Measurements from ENCODE around the gene DEGS2.
"Not testable (repeated sequence)": the region's sequence is repeated elsewhere in the genome, so short reads cannot be mapped to it uniquely, and the experiment has no call there.

Gene DEGS2

GRCh38 chr14:100170880-100171279 lies 11.4 kb upstream of the DEGS2 start:
- Mint-ChIP-seq H3K27ac (ENCODE audit: low read depth) (no peak overlapping the region), H3K27me3 (peaks cover 26% of the 10 kb centered on the region), H3K36me3 (ENCODE audit: insufficient read depth) (peaks cover 4% of the 10 kb centered on the region), H3K9me3 (no peaks in the 10 kb centered on the region), H3K4me1 (peaks cover 15% of the 10 kb centered on the region), H3K4me3 (no peak overlapping the region)
- ATAC-seq (replicated peaks; ENCODE audit: extremely low read depth, poor library complexity, severe bottlenecking) (no peak), DNase-seq (ENCODE audit: low spot score in 2 of 2) (no peak)

- Mint-ChIP-seq H3K27me3 (peaks cover 6% of the 10 kb centered on the region), H3K4me3 (no peak overlapping the region), H3K27ac (ENCODE audit: low read depth) (no peak overlapping the region), H3K9me3 (no peaks in the 10 kb centered on the region), H3K4me1 (peaks cover 15% of the 10 kb centered on the region), H3K36me3 (ENCODE audit: insufficient read depth) (peaks cover 4% of the 10 kb centered on the region)
- ATAC-seq (replicated peaks; ENCODE audit: extremely low read depth, poor library complexity, severe bottlenecking), result no peak
- no peak for DNase-seq (ENCODE audit: low spot score in 2 of 2)
These were observed 9.1 kb upstream of the DEGS2 start for GRCh38 chr14:100168506-100168905.

- DNase-seq (ENCODE audit: low spot score in 2 of 2), result no peak
- H3K9me3 Mint-ChIP-seq, result no peaks in the 10 kb centered on the region
These were observed 6.5 kb upstream of the DEGS2 start for GRCh38 chr14:100165831-100166440.

GRCh38 chr14:100165376-100165775 lies 5.9 kb upstream of the DEGS2 start:
- H3K27me3 Mint-ChIP-seq, result peaks cover 5% of the 10 kb centered on the region

More at GRCh38 chr14:100165831-100166440, 6.5 kb upstream of the DEGS2 start:
- Mint-ChIP-seq H3K27me3 (no peaks in the 10 kb centered on the region), H3K4me1 (peaks cover 15% of the 10 kb centered on the region), H3K27ac (ENCODE audit: low read depth) (peak overlapping the region; percentile 91), H3K36me3 (ENCODE audit: insufficient read depth) (peaks cover 4% of the 10 kb centered on the region), H3K4me3 (peak overlapping the region; percentile 85)
- ATAC-seq (replicated peaks; ENCODE audit: extremely low read depth, poor library complexity, severe bottlenecking), result no peak

GRCh38 chr14:100160534-100160916 lies 1.1 kb upstream of the DEGS2 start:
- H3K36me3 Mint-ChIP-seq (ENCODE audit: insufficient read depth), result peaks cover 2% of the 10 kb centered on the region

More at GRCh38 chr14:100165376-100165775, 5.9 kb upstream of the DEGS2 start:
- DNase-seq (ENCODE audit: low spot score in 2 of 2) (no peak), ATAC-seq (replicated peaks; ENCODE audit: extremely low read depth, poor library complexity, severe bottlenecking) (no peak)
- no peaks in the 10 kb centered on the region for H3K9me3 Mint-ChIP-seq
- H3K27ac Mint-ChIP-seq (ENCODE audit: low read depth), result peak overlapping the region; percentile 21
- peaks cover 4% of the 10 kb centered on the region for H3K36me3 Mint-ChIP-seq (ENCODE audit: insufficient read depth)
- H3K4me1 Mint-ChIP-seq, result peaks cover 15% of the 10 kb centered on the region
- H3K4me3 Mint-ChIP-seq, result peak overlapping the region; percentile 5

GRCh38 chr14:100159865-100160533 lies 554 bp upstream of the DEGS2 start:
- peaks cover 4% of the 10 kb centered on the region for H3K36me3 Mint-ChIP-seq (ENCODE audit: insufficient read depth)
- peaks cover 3% of the 10 kb centered on the region for H3K9me3 Mint-ChIP-seq
- no peak overlapping the region for H3K27ac Mint-ChIP-seq (ENCODE audit: low read depth)
- peak overlapping the region; percentile 11 for H3K4me3 Mint-ChIP-seq
- H3K4me1 Mint-ChIP-seq, result no peaks in the 10 kb centered on the region
- ATAC-seq (replicated peaks; ENCODE audit: extremely low read depth, poor library complexity, severe bottlenecking) (no peak), DNase-seq (ENCODE audit: low spot score in 2 of 2) (no peak)
- H3K27me3 Mint-ChIP-seq, result peaks cover 28% of the 10 kb centered on the region

More at GRCh38 chr14:100160534-100160916, 1.1 kb upstream of the DEGS2 start:
- Mint-ChIP-seq H3K27ac (ENCODE audit: low read depth) (no peak overlapping the region), H3K9me3 (no peaks in the 10 kb centered on the region), H3K4me3 (no peak overlapping the region), H3K4me1 (no peaks in the 10 kb centered on the region), H3K27me3 (peaks cover 28% of the 10 kb centered on the region)
- ATAC-seq (replicated peaks; ENCODE audit: extremely low read depth, poor library complexity, severe bottlenecking) (no peak), DNase-seq (ENCODE audit: low spot score in 2 of 2) (no peak)

GRCh38 chr14:100158566-100159093 lies 815 bp downstream of the DEGS2 start:
- DNase-seq (ENCODE audit: low spot score in 2 of 2), result no peak
- Mint-ChIP-seq H3K4me1 (no peaks in the 10 kb centered on the region), H3K36me3 (ENCODE audit: insufficient read depth) (peaks cover 4% of the 10 kb centered on the region), H3K27ac (ENCODE audit: low read depth) (no peak overlapping the region), H3K4me3 (no peak overlapping the region), H3K9me3 (peaks cover 6% of the 10 kb centered on the region), H3K27me3 (peaks cover 28% of the 10 kb centered on the region)
- no peak for ATAC-seq (replicated peaks; ENCODE audit: extremely low read depth, poor library complexity, severe bottlenecking)

- H3K27me3 Mint-ChIP-seq, result peaks cover 28% of the 10 kb centered on the region
- not testable (repeated sequence) for ATAC-seq (replicated peaks; ENCODE audit: extremely low read depth, poor library complexity, severe bottlenecking)
These were observed 1.8 kb downstream of the DEGS2 start for GRCh38 chr14:100157548-100158232.

GRCh38 chr14:100156776-100157175 lies 2.7 kb downstream of the DEGS2 start:
- peaks cover 6% of the 10 kb centered on the region for H3K9me3 Mint-ChIP-seq
- H3K36me3 Mint-ChIP-seq (ENCODE audit: insufficient read depth), result peaks cover 7% of the 10 kb centered on the region
- H3K27ac Mint-ChIP-seq (ENCODE audit: low read depth), result no peak overlapping the region
- H3K4me1 Mint-ChIP-seq, result no peaks in the 10 kb centered on the region
- no peak for ATAC-seq (replicated peaks; ENCODE audit: extremely low read depth, poor library complexity, severe bottlenecking)
- no peak for DNase-seq (ENCODE audit: low spot score in 2 of 2)
- H3K27me3 Mint-ChIP-seq, result peaks cover 28% of the 10 kb centered on the region
- H3K4me3 Mint-ChIP-seq, result no peak overlapping the region

More at GRCh38 chr14:100157548-100158232, 1.8 kb downstream of the DEGS2 start:
- H3K4me1 Mint-ChIP-seq; H3K9me3 Mint-ChIP-seq; DNase-seq (ENCODE audit: low spot score in 2 of 2); H3K27ac Mint-ChIP-seq (ENCODE audit: low read depth); H3K36me3 Mint-ChIP-seq (ENCODE audit: insufficient read depth): not testable (repeated sequence)
- H3K4me3 Mint-ChIP-seq, result peak overlapping the region; percentile 23

GRCh38 chr14:100155756-100156616 lies 3.5 kb downstream of the DEGS2 start:
- Mint-ChIP-seq H3K36me3 (ENCODE audit: insufficient read depth) (peaks cover 7% of the 10 kb centered on the region), H3K4me1 (no peaks in the 10 kb centered on the region), H3K9me3 (peaks cover 6% of the 10 kb centered on the region), H3K4me3 (no peak overlapping the region), H3K27ac (ENCODE audit: low read depth) (no peak overlapping the region), H3K27me3 (peaks cover 28% of the 10 kb centered on the region)
- no peak for DNase-seq (ENCODE audit: low spot score in 2 of 2)
- ATAC-seq (replicated peaks; ENCODE audit: extremely low read depth, poor library complexity, severe bottlenecking), result no peak

- no peak overlapping the region for H3K4me3 Mint-ChIP-seq
- H3K27ac Mint-ChIP-seq (ENCODE audit: low read depth), result no peak overlapping the region
- no peaks in the 10 kb centered on the region for H3K4me1 Mint-ChIP-seq
- ATAC-seq (replicated peaks; ENCODE audit: extremely low read depth, poor library complexity, severe bottlenecking) (no peak), DNase-seq (ENCODE audit: low spot score in 2 of 2) (no peak)
- peaks cover 21% of the 10 kb centered on the region for H3K27me3 Mint-ChIP-seq
- peaks cover 7% of the 10 kb centered on the region for H3K36me3 Mint-ChIP-seq (ENCODE audit: insufficient read depth)
- H3K9me3 Mint-ChIP-seq, result peaks cover 6% of the 10 kb centered on the region
These were observed 4.3 kb downstream of the DEGS2 start for GRCh38 chr14:100155049-100155621.

- DNase-seq (ENCODE audit: low spot score in 2 of 2) (no peak), ATAC-seq (replicated peaks; ENCODE audit: extremely low read depth, poor library complexity, severe bottlenecking) (no peak)
- no peak overlapping the region for H3K4me3 Mint-ChIP-seq
- no peak overlapping the region for H3K27ac Mint-ChIP-seq (ENCODE audit: low read depth)
- H3K9me3 Mint-ChIP-seq, result peaks cover 6% of the 10 kb centered on the region
- H3K36me3 Mint-ChIP-seq (ENCODE audit: insufficient read depth), result peaks cover 9% of the 10 kb centered on the region
- peaks cover 3% of the 10 kb centered on the region for H3K4me1 Mint-ChIP-seq
- H3K27me3 Mint-ChIP-seq, result peaks cover 18% of the 10 kb centered on the region
These were observed 5.9 kb downstream of the DEGS2 start for GRCh38 chr14:100153560-100153959.
